Natural killer cell (primary cell): ENCODE data around the gene GABRP. TPM values are rescaled to one million over a fixed set of nuclear protein-coding genes. Genes with fewer than 3 reads are reported as not detected.
"Not testable (repeated sequence)": the region's sequence is repeated elsewhere in the genome, so short reads cannot be mapped to it uniquely, and the experiment has no call there.

Experiments
- ATAC-seq, 3 donors: fragments of 150-1000 bp in 2 of 3; fragments of 200-7000 bp in 1 of 3; cut with Tn5 transposase; 1 replicate in 1 of 3; 2 replicates in 2 of 3; pipeline ENCODE4 v1.10.0; 2021; ENCODE audit warnings: mild to moderate bottlenecking in 2 of 3, moderate library complexity in 2 of 3
- DNase-seq, 2 donors: peaks; one replicate each; pipeline versions ENCODE4 v3.0.0 to v3.0.0-alpha.2; 2013 to 2021; ENCODE audit warnings: mixed read lengths in 1 of 2
- H3K27ac ChIP-seq: one replicate; pipeline ENCODE4 v1.5.1; 2013; ENCODE audit warnings: mild to moderate bottlenecking, low read length
- H3K27me3 ChIP-seq: one replicate; pipeline ENCODE4 v1.6.1; 2013; ENCODE audit warnings: low read length; ENCODE audit not compliant: control insufficient read depth, insufficient read depth
- H3K36me3 ChIP-seq: one replicate; pipeline ENCODE4 v1.6.1; 2013; ENCODE audit warnings: low read length; ENCODE audit not compliant: control insufficient read depth, insufficient read depth
- H3K4me1 ChIP-seq: one replicate; pipeline ENCODE4 v1.6.1; 2013; ENCODE audit warnings: low read length; ENCODE audit not compliant: control insufficient read depth, insufficient read depth
- H3K4me3 ChIP-seq: one replicate; pipeline ENCODE4 v1.5.1; 2013; ENCODE audit warnings: low read length
- H3K9me3 ChIP-seq: one replicate; pipeline ENCODE4 v1.6.1; 2013; ENCODE audit warnings: low read length; ENCODE audit not compliant: control insufficient read depth, insufficient read depth
- H3K27ac Mint-ChIP-seq, 2 donors: one replicate each; pipeline ENCODE4 v1.8.0; 2022; ENCODE audit warnings: mild to moderate bottlenecking in 2 of 2, mixed read lengths in 2 of 2, moderate library complexity in 1 of 2
- H3K27me3 Mint-ChIP-seq, 2 donors: one replicate each; pipeline ENCODE4 v1.8.0; 2022; ENCODE audit warnings: low read depth in 2 of 2, mixed read lengths in 2 of 2
- H3K36me3 Mint-ChIP-seq: one replicate; pipeline ENCODE4 v1.8.0; 2022; ENCODE audit warnings: mixed read lengths
- H3K4me1 Mint-ChIP-seq, 2 donors: one replicate each; pipeline ENCODE4 v1.8.0; 2022; ENCODE audit warnings: mixed read lengths in 2 of 2
- H3K4me3 Mint-ChIP-seq: one replicate; pipeline ENCODE4 v1.8.0; 2022; ENCODE audit warnings: mild to moderate bottlenecking, moderate library complexity, mixed read lengths
- H3K9me3 Mint-ChIP-seq, 2 donors: one replicate each; pipeline ENCODE4 v1.8.0; 2022; ENCODE audit warnings: mixed read lengths in 2 of 2
- WGBS: methylation state at CpG from one replicate; pipeline ENCODE4 v1.1.7; 2013; ENCODE audit warnings: missing lambda C conversion rate; ENCODE audit not compliant: insufficient coverage; 5-methylcytosine and 5-hydroxymethylcytosine counted together
- intact Hi-C: fragments of 100-400 bp; cut with micrococcal nuclease; formaldehyde crosslinking; loops from one replicate; pipeline ENCODE4 v1.14.2; 2022
- total RNA-seq, 4 donors: library from RNA; stranded (reverse); fragments of 120-200 nt in 1 of 4; gene quantifications; one replicate each; pipeline versions ENCODE4 v1.2.3 to v1.2.4, GENCODE V29; 2013 to 2022
- TF ChIP-seq, protein P1 (sequence below): fragments of 200-600 bp; IDR thresholded peaks from one replicate; pipeline ENCODE4 v1.8.0; 2022; ENCODE audit warnings: antibody characterized with exemption

Gene GABRP
- total RNA-seq, 3 donors from 2014 or later (not counting 1 experiment from before 2014, with no cell fraction given), result not detected

DNA sequence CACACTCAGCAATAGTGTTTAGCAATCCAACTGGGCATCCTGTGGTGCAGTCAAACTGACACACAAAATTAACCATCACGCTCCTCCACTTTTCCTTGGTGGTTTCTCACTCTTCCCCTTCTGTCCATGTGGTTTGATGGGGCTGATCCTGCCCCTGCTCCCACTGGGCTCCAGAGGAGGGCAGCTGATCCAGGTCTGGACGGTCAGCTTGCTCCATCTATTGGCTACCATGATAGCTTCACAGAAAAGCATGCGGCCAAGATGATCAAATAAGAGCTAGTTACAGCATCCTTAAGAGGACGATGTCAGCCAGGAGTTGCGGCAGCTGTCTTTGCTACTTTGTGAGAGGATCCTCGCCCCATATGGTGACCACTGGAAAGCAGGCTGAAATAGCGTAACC is 48.7 kb downstream of the GABRP start:
- Mint-ChIP-seq H3K4me1 (peaks cover 0 to 12% of the 10 kb centered on the region in 2 donors), H3K9me3 (peaks cover 0 to 4% of the 10 kb centered on the region in 2 donors), H3K27me3 (peaks cover 0 to 12% of the 10 kb centered on the region in 2 donors), H3K4me3 (no peak overlapping the region), H3K27ac (no peak overlapping the region), H3K36me3 (no peaks in the 10 kb centered on the region)
- intact Hi-C loops, result no loop called here
- TF ChIP-seq, protein P1, sequence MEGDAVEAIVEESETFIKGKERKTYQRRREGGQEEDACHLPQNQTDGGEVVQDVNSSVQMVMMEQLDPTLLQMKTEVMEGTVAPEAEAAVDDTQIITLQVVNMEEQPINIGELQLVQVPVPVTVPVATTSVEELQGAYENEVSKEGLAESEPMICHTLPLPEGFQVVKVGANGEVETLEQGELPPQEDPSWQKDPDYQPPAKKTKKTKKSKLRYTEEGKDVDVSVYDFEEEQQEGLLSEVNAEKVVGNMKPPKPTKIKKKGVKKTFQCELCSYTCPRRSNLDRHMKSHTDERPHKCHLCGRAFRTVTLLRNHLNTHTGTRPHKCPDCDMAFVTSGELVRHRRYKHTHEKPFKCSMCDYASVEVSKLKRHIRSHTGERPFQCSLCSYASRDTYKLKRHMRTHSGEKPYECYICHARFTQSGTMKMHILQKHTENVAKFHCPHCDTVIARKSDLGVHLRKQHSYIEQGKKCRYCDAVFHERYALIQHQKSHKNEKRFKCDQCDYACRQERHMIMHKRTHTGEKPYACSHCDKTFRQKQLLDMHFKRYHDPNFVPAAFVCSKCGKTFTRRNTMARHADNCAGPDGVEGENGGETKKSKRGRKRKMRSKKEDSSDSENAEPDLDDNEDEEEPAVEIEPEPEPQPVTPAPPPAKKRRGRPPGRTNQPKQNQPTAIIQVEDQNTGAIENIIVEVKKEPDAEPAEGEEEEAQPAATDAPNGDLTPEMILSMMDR, result no peak
- ATAC-seq, result no peak
- H3K4me3 ChIP-seq, result no peak overlapping the region
- no peaks in the 10 kb centered on the region for H3K4me1 ChIP-seq
- no peak for DNase-seq
- H3K27ac ChIP-seq, result no peak overlapping the region
- WGBS, result 84% methylated on average over 7 of the region's 7 CpGs
- no peaks in the 10 kb centered on the region for H3K9me3 ChIP-seq
- peaks cover 3% of the 10 kb centered on the region for H3K27me3 ChIP-seq
- H3K36me3 ChIP-seq, result no peaks in the 10 kb centered on the region

GRCh38 chr5:170833981-170834380 is 50.5 kb downstream of the GABRP start:
- H3K27me3 ChIP-seq, H3K9me3 ChIP-seq, H3K9me3 Mint-ChIP-seq, H3K4me3 Mint-ChIP-seq, H3K27ac ChIP-seq, ATAC-seq, intact Hi-C loops, DNase-seq, H3K4me1 ChIP-seq, H3K36me3 ChIP-seq, H3K36me3 Mint-ChIP-seq, H3K4me3 ChIP-seq: not testable (repeated sequence)
- WGBS, result 85% methylated on average over 2 of the region's 2 CpGs
- Mint-ChIP-seq H3K27ac (peak overlapping the region; percentile 23 to 78), H3K4me1 (peaks cover 0 to 12% of the 10 kb centered on the region in 2 donors), H3K27me3 (peaks cover 0 to 16% of the 10 kb centered on the region in 2 donors)

DNA sequence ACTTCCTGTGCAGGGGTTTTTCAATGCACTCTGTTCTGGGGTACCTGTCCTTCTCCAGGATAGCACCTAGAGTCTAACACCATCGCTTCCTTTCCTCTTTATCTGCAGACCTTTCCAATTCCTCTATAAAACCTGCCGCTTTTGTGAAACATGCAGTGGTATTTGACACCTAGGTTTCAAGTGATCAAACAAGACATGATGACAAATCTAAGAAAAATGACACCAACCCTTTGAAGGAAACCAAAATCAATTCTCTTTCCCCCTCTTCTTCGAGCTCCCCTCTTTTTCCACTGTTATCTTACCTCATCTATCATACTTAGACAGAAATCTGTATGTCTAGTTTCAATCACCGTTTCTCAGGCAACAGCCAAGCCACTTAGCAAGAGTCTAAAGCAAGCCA is 52.7 kb downstream of the GABRP start:
- Mint-ChIP-seq H3K4me1 (peaks cover 0 to 12% of the 10 kb centered on the region in 2 donors), H3K9me3 (peaks cover 0 to 4% of the 10 kb centered on the region in 2 donors), H3K36me3 (no peaks in the 10 kb centered on the region), H3K27me3 (peaks cover 13 to 16% of the 10 kb centered on the region in 2 donors), H3K4me3 (no peak overlapping the region), H3K27ac (no peak overlapping the region)
- DNase-seq, result no peak
- intact Hi-C loops, result no loop called here
- peaks cover 3% of the 10 kb centered on the region for H3K27me3 ChIP-seq
- no peak for ATAC-seq
- H3K9me3 ChIP-seq, result no peaks in the 10 kb centered on the region
- H3K36me3 ChIP-seq, result no peaks in the 10 kb centered on the region
- WGBS, result 76% methylated on average over 4 of the region's 4 CpGs
- TF ChIP-seq, protein P1, result no peak
- H3K4me1 ChIP-seq, result no peaks in the 10 kb centered on the region
- no peak overlapping the region for H3K4me3 ChIP-seq
- H3K27ac ChIP-seq, result no peak overlapping the region

GRCh38 chr5:170843870-170844269 is 60.3 kb downstream of the GABRP start:
- no peaks in the 10 kb centered on the region for H3K36me3 Mint-ChIP-seq
- H3K4me1 Mint-ChIP-seq, result no peaks in the 10 kb centered on the region
- Histone ChIP-seq H3K9me3 (no peaks in the 10 kb centered on the region), H3K36me3 (no peaks in the 10 kb centered on the region), H3K27me3 (no peaks in the 10 kb centered on the region), H3K4me3 (no peak overlapping the region), H3K4me1 (no peaks in the 10 kb centered on the region), H3K27ac (no peak overlapping the region)
- intact Hi-C loops, result no loop called here
- TF ChIP-seq, protein P1, result no peak
- H3K4me3 Mint-ChIP-seq, result no peak overlapping the region
- ATAC-seq (no peak), DNase-seq (no peak)
- no peak overlapping the region for H3K27ac Mint-ChIP-seq
- WGBS, result 93% methylated on average over 2 of the region's 2 CpGs
- H3K27me3 Mint-ChIP-seq, result peaks cover 6 to 30% of the 10 kb centered on the region in 2 donors
- H3K9me3 Mint-ChIP-seq, result peaks cover 0 to 3% of the 10 kb centered on the region in 2 donors
